GM23248 (cell line): ENCODE measurements around the gene MYO18B. TPM values are rescaled to one million over a fixed set of nuclear protein-coding genes. Genes with fewer than 3 reads are reported as not detected.

ENCODE experiments used
- DNase-seq: peaks from one replicate; pipeline ENCODE4 v3.0.0-alpha.2; 2015
- H2AFZ ChIP-seq: fragments of 200-600 bp; sonication (generic); 2 replicates; pipeline ENCODE4 v1.6.1; 2016; ENCODE audit warnings: antibody characterized with exemption
- H3F3A ChIP-seq: fragments of 200-600 bp; sonication (generic); 2 replicates; pipeline ENCODE4 v1.6.1; 2016; ENCODE audit warnings: mild to moderate bottlenecking, antibody characterized with exemption, mixed run types; ENCODE audit not compliant: insufficient read depth
- H3K27ac ChIP-seq: fragments of 200-600 bp; sonication (generic); 2 replicates; pipeline ENCODE4 v1.5.1; 2016; ENCODE audit warnings: mild to moderate bottlenecking
- H3K27me3 ChIP-seq: fragments of 200-600 bp; sonication (generic); replicated peaks from 2 replicates; pipeline ENCODE4 v1.6.1; 2016; ENCODE audit warnings: mild to moderate bottlenecking; ENCODE audit not compliant: insufficient read depth
- H3K36me3 ChIP-seq: fragments of 200-600 bp; sonication (generic); 2 replicates; pipeline ENCODE4 v1.6.1; 2016; ENCODE audit warnings: low read depth, mild to moderate bottlenecking
- H3K4me1 ChIP-seq: fragments of 200-600 bp; sonication (generic); 2 replicates; pipeline ENCODE4 v1.6.1; 2016; ENCODE audit warnings: mild to moderate bottlenecking; ENCODE audit not compliant: insufficient read depth
- H3K4me2 ChIP-seq: fragments of 200-600 bp; sonication (generic); one replicate; pipeline ENCODE4 v1.6.1; 2016; ENCODE audit warnings: mild to moderate bottlenecking; ENCODE audit not compliant: unreplicated experiment
- H3K4me3 ChIP-seq: fragments of 200-600 bp; sonication (generic); 2 replicates; pipeline ENCODE4 v1.5.1; 2016; ENCODE audit warnings: mild to moderate bottlenecking
- H3K79me2 ChIP-seq: fragments of 200-600 bp; sonication (generic); 2 replicates; pipeline ENCODE4 v1.6.1; 2016; ENCODE audit warnings: mild to moderate bottlenecking; ENCODE audit not compliant: insufficient read depth
- H3K9ac ChIP-seq: fragments of 200-600 bp; sonication (generic); 2 replicates; pipeline ENCODE4 v1.6.1; 2016; ENCODE audit warnings: mild to moderate bottlenecking
- H3K9me2 ChIP-seq: fragments of 200-600 bp; sonication (generic); 2 replicates; pipeline ENCODE4 v1.6.1; 2016; ENCODE audit warnings: mixed run types, mild to moderate bottlenecking, moderate library complexity; ENCODE audit not compliant: insufficient read depth
- H3K9me3 ChIP-seq: fragments of 200-600 bp; sonication (generic); one replicate; pipeline ENCODE4 v1.6.1; 2017; ENCODE audit warnings: low read depth
- H4K20me1 ChIP-seq: fragments of 200-600 bp; sonication (generic); 2 replicates; pipeline ENCODE4 v1.6.0; 2016; ENCODE audit not compliant: insufficient read depth
- EZH2 ChIP-seq: fragments of 200-600 bp; sonication (generic); IDR thresholded peaks from 2 replicates; pipeline ENCODE4 v1.6.1; 2018; ENCODE audit warnings: antibody characterized with exemption, mild to moderate bottlenecking; ENCODE audit not compliant: insufficient read depth, poor library complexity, severe bottlenecking
- EZH2phosphoT487 ChIP-seq: fragments of 200-600 bp; sonication (generic); IDR thresholded peaks from 2 replicates; pipeline ENCODE4 v1.6.1; 2018; ENCODE audit warnings: antibody characterized with exemption, moderate library complexity, mild to moderate bottlenecking, low read depth; ENCODE audit not compliant: insufficient read depth
- WGBS, 2 experiments: methylation state at CpG; one replicate each; pipeline ENCODE4 v1.1.6; 2015 to 2017; ENCODE audit warnings: low lambda C conversion rate in 2 of 2, low coverage in 1 of 2; ENCODE audit errors: missing lambda C conversion rate in 2 of 2; 5-methylcytosine and 5-hydroxymethylcytosine counted together
- in situ Hi-C: fragments of 300-500 bp; cut with MboI; formaldehyde crosslinking; loops from 2 replicates; pipeline ENCODE4 v1.15.0; 2020
- polyA plus RNA-seq: library from polyadenylated mRNA; unstranded; fragments of >200 nt; fragmentation: Nextera tagmentation; extraction: Ambion mirVana; gene quantifications from 2 replicates; pipeline ENCODE4 v1.2.1, GENCODE V29; 2016
- total RNA-seq: library from RNA; depleted of rRNA; stranded (reverse); fragments of >200 nt; shearing (Covaris generic); gene quantifications from 2 replicates; pipeline ENCODE4 v1.2.3, GENCODE V29; 2014

Gene MYO18B
- total and polyA plus RNA-seq, 2 experiments from 2014 or later: not detected

DNA sequence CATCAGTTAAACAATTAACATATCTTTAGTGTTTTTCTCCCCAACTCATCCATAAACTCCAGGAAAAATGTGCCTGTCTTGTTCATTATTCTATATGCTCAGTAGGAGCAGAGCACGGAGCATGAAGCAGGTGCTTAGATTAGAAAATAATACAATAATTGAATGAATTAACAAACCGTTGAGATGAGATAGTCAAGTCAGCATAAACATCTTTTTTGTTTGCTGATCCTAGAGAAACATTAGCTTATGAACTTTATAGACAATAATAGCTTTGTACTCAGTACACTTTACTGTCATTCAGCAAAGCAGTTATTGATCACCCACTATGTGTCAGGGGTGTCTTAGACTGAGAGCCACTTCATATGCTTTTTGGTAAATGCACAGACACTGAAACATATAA is 322.1 kb downstream of the MYO18B start:
- no peaks in the 10 kb centered on the region for H3K9me3 ChIP-seq
- no peak overlapping the region for H3K9ac ChIP-seq
- H3K36me3 ChIP-seq: no peaks in the 10 kb centered on the region
- H3K27ac ChIP-seq: no peak overlapping the region
- no peaks in the 10 kb centered on the region for H4K20me1 ChIP-seq
- no peak for DNase-seq
- no peak overlapping the region for H2AFZ ChIP-seq
- WGBS, 2 experiments: 25 to 28% methylated on average over 2 of the region's 2 CpGs
- H3K9me2 ChIP-seq: no peaks in the 10 kb centered on the region
- no peak overlapping the region for H3K4me3 ChIP-seq
- H3K4me2 ChIP-seq: no peak overlapping the region
- no peaks in the 10 kb centered on the region for H3K79me2 ChIP-seq
- H3K4me1 ChIP-seq: no peaks in the 10 kb centered on the region
- no peak for TF ChIP-seq EZH2
- no peak for TF ChIP-seq EZH2phosphoT487
- in situ Hi-C loops: no loop called here
- H3F3A ChIP-seq: no peaks in the 10 kb centered on the region
- no peaks in the 10 kb centered on the region for H3K27me3 ChIP-seq

DNA sequence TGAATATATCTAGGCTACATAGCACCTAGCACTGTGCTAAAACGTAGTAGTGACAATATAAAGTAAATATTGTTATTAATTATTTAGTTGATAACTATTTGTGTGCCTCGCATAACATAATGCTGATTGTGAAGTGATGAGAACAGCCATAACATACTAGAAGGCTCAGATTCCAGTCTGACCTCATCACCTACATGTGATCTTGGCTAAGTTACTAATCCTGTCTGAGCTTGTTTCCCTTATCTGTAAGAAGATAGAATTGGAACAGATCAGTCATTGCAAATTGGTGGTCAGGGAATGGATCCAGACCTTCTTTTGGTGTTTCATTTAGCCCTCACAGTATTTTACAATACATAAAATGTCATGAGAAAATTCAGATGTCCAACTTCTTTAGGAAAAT is 323.9 kb downstream of the MYO18B start:
- no peak overlapping the region for H3K27ac ChIP-seq
- 26 to 28% methylated on average over 2 of the region's 2 CpGs for WGBS, 2 experiments
- DNase-seq: no peak
- no peaks in the 10 kb centered on the region for H3K9me3 ChIP-seq
- H4K20me1 ChIP-seq: no peaks in the 10 kb centered on the region
- in situ Hi-C loops: no loop called here
- no peaks in the 10 kb centered on the region for H3K36me3 ChIP-seq
- H3K4me2 ChIP-seq: no peak overlapping the region
- H3K27me3 ChIP-seq: no peaks in the 10 kb centered on the region
- TF ChIP-seq EZH2 (no peak), EZH2phosphoT487 (no peak)
- no peaks in the 10 kb centered on the region for H3K4me1 ChIP-seq
- no peaks in the 10 kb centered on the region for H3K79me2 ChIP-seq
- no peaks in the 10 kb centered on the region for H3F3A ChIP-seq
- no peak overlapping the region for H2AFZ ChIP-seq
- H3K9me2 ChIP-seq: no peaks in the 10 kb centered on the region
- no peak overlapping the region for H3K9ac ChIP-seq
- H3K4me3 ChIP-seq: no peak overlapping the region

DNA sequence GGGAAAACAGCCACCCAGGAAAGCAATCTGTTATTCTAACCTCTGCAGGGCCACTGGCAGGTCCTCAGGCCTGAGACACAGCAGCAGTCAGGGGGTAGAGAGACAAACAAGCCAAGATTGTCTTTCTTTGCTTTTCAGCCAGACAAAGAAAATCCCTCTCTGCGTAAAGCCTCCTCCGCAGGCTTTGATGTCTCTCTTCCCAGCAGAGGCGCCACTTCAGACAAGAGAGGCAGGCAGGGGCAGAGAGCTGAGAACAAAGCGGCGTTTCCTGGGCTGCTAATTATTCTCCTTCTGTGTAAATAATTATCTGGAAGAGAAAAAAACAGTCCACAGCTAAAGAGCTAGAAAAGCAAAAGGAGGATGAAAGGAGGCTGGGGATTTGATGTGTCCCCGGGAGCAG is 324.5 kb downstream of the MYO18B start:
- H3K27ac ChIP-seq: no peak overlapping the region
- 7 to 13% methylated on average over 6 of the region's 6 CpGs for WGBS, 2 experiments
- no peak for TF ChIP-seq EZH2phosphoT487
- no peak overlapping the region for H3K4me2 ChIP-seq
- no peak overlapping the region for H3K9ac ChIP-seq
- H3K36me3 ChIP-seq: no peaks in the 10 kb centered on the region
- no peaks in the 10 kb centered on the region for H3K79me2 ChIP-seq
- no peaks in the 10 kb centered on the region for H3K4me1 ChIP-seq
- no peak for DNase-seq
- no peaks in the 10 kb centered on the region for H3K9me3 ChIP-seq
- no peaks in the 10 kb centered on the region for H3K9me2 ChIP-seq
- in situ Hi-C loops: no loop called here
- no peak overlapping the region for H3K4me3 ChIP-seq
- no peaks in the 10 kb centered on the region for H3F3A ChIP-seq
- no peaks in the 10 kb centered on the region for H4K20me1 ChIP-seq
- no peaks in the 10 kb centered on the region for H3K27me3 ChIP-seq
- H2AFZ ChIP-seq: no peak overlapping the region

DNA sequence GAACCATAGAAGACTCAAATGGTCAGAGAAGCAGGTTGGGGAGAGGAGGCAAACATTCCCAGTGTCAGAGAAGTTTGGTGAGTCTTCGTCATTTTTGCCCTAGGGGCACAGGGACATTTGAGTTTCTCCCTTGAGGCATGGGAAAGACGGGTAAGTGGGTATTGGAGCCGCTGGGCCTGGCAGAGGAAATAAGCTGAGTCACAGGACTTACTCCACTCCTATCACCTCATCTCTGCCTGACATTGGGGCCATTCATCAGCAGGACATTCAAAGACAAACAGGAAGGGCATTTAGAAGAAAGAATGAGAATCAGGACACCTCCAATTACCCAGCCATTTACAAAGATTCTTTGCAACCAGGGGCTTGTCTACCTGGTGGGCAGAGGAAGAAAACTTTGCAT is 326.6 kb downstream of the MYO18B start:
- no peak for DNase-seq
- Histone ChIP-seq H2AFZ (no peak overlapping the region), H3K4me1 (no peaks in the 10 kb centered on the region), H3K27me3 (no peaks in the 10 kb centered on the region), H3K36me3 (no peaks in the 10 kb centered on the region), H3K9ac (no peak overlapping the region), H3K4me2 (no peak overlapping the region), H4K20me1 (no peaks in the 10 kb centered on the region), H3K9me2 (no peaks in the 10 kb centered on the region), H3F3A (no peaks in the 10 kb centered on the region), H3K27ac (no peak overlapping the region), H3K9me3 (no peaks in the 10 kb centered on the region), H3K79me2 (no peaks in the 10 kb centered on the region), H3K4me3 (no peak overlapping the region)
- in situ Hi-C loops: no loop called here
- no peak for TF ChIP-seq EZH2
- WGBS, 2 experiments: 0 to 2% methylated on average over 3 of the region's 3 CpGs

DNA sequence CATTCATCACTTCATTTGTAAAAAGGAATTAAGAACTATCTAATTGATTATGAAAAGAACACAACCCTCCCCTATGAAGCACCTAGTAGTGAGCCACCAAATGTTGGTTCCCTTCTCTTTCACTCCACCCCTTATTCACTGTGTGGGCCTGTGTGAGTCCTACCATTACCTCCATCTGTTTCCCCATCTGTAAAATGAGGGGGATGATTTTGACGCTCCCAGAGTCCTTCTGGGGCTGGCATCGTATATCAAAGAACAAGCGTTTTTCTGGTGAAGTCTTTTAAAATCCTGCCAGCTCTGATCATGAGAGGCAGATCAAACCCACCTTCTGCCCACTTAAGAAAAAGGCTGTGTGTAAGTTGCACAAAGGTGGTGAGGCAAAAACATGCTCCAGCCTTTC is 330.6 kb downstream of the MYO18B start:
- no peak for DNase-seq
- Histone ChIP-seq H3K4me1 (no peaks in the 10 kb centered on the region), H3K27me3 (no peaks in the 10 kb centered on the region), H3K36me3 (no peaks in the 10 kb centered on the region), H3K9me3 (no peaks in the 10 kb centered on the region), H4K20me1 (no peaks in the 10 kb centered on the region), H3K9me2 (no peaks in the 10 kb centered on the region), H3K4me2 (no peak overlapping the region), H3K4me3 (no peak overlapping the region), H3K79me2 (no peaks in the 10 kb centered on the region), H3K9ac (no peak overlapping the region), H3K27ac (no peak overlapping the region), H2AFZ (no peak overlapping the region), H3F3A (no peaks in the 10 kb centered on the region)
- in situ Hi-C loops: no loop called here
- 4 to 9% methylated on average over 3 of the region's 3 CpGs for WGBS, 2 experiments
- TF ChIP-seq EZH2 (no peak), EZH2phosphoT487 (no peak)
